ENCODE data around the gene KLRF2. TPM values are rescaled to one million over a fixed set of nuclear protein-coding genes. Genes with fewer than 3 reads are reported as not detected.

The KLRF2 gene
- total RNA-seq, 2 donors from 2014 or later: not detected

DNA sequence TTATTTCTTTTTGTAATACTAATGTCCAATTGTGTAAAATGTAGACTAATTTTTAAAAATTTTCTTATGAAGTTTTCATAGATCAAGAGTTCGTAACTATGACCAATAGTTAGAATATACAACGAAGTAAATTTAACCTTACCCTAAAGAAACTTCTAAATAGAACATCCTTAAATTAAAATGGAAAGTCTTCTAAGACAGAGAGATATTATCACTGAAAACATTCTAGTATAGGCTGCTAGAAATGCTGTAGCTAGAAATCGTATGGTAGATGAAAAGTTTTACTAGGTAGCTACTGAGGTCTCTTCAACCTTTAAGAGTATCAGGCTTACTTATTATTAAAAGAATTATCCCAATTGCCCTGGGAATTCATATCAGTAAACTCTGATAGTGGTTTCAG is 50.0 kb downstream of the KLRF2 start:
- Histone ChIP-seq H3K27ac (no peak overlapping the region), H3K4me1 (no peaks in the 10 kb centered on the region), H3K9me3 (no peaks in the 10 kb centered on the region), H3K36me3 (no peaks in the 10 kb centered on the region), H3K4me3 (no peak overlapping the region), H3K27me3 (no peaks in the 10 kb centered on the region)
- TF ChIP-seq, protein P1, sequence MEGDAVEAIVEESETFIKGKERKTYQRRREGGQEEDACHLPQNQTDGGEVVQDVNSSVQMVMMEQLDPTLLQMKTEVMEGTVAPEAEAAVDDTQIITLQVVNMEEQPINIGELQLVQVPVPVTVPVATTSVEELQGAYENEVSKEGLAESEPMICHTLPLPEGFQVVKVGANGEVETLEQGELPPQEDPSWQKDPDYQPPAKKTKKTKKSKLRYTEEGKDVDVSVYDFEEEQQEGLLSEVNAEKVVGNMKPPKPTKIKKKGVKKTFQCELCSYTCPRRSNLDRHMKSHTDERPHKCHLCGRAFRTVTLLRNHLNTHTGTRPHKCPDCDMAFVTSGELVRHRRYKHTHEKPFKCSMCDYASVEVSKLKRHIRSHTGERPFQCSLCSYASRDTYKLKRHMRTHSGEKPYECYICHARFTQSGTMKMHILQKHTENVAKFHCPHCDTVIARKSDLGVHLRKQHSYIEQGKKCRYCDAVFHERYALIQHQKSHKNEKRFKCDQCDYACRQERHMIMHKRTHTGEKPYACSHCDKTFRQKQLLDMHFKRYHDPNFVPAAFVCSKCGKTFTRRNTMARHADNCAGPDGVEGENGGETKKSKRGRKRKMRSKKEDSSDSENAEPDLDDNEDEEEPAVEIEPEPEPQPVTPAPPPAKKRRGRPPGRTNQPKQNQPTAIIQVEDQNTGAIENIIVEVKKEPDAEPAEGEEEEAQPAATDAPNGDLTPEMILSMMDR (IDR thresholded peaks at IDR 0.05): no peak
- DNase-seq (ENCODE audit: low spot score): no peak

DNA sequence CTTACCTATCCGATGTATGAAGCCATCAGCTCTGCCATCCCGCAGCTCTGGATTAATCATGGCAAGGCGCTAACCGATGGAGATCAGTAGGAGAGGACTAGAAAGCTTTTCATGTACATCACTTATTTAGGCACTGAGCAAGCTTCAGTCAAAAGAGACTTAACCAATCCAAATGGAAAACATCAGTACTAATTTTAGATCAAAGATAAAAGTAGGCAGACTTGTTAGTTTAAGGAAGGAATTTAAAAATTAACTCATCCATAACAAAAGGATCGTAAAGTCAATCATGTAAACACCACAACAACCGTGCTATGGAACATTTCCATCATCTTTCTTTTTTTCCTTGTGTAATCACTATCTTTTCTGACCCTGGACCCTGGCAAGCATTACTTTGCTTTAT is 51.0 kb downstream of the KLRF2 start, which contains the start of gene CLEC2A:
Gene CLEC2A (minus strand): TSS at position 101 of the 400 bp plus-strand sequence. CDS start 41 bp downstream, at position 60.
- no peaks in the 10 kb centered on the region for H3K9me3 ChIP-seq
- no peak within 1 kb of the TSS for H3K27ac ChIP-seq
- H3K27me3 ChIP-seq: no peaks in the 10 kb centered on the region
- H3K4me3 ChIP-seq: no peak within 1 kb of the TSS
- TF ChIP-seq, protein P1 (IDR thresholded peaks at IDR 0.05): no peak
- H3K36me3 ChIP-seq: no peaks in the 10 kb centered on the region
- no peaks in the 10 kb centered on the region for H3K4me1 ChIP-seq
- DNase-seq (ENCODE audit: low spot score): no peak

DNA sequence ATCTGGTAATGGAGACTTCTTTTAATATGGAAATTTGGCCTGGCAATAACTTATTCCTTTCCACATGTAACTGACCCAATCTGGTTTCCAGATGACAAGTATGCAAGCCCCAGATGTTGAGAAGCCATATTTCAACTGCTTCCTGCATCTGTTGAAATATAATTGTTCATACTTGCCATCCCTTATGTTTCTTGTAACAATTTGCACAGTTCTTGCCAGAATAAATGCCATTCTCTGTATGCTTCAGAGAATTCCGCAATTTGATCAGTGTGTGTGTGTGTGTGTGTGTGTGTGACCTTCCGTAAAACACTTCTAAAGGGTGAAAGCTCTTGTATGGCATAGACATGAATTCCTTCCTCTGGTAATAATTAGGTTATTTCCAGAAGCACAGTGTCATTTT is 52.7 kb downstream of the KLRF2 start:
- Histone ChIP-seq H3K4me1 (no peaks in the 10 kb centered on the region), H3K9me3 (no peaks in the 10 kb centered on the region), H3K27ac (no peak overlapping the region), H3K4me3 (no peak overlapping the region), H3K27me3 (no peaks in the 10 kb centered on the region), H3K36me3 (no peaks in the 10 kb centered on the region)
- TF ChIP-seq, protein P1 (IDR thresholded peaks at IDR 0.05): no peak
- no peak for DNase-seq (ENCODE audit: low spot score)

DNA sequence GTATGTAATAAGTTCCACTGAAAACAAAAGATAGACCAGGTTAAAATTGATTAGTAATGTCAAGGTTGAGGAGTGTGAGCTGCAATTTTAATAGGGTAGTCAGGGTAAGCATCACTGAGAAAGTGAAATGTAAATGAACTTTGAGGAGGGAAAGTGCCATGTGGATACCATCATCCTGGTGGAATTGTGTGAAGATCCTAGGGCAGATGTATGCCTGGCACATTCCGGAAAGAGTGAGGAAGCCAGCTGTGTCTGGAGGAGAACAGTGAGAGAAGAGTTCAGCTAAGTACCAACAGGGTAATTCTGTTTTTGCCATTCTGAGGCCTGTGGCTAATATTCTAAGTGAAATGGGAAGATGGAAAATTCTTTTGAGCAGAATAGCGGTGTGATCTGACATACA is 53.7 kb downstream of the KLRF2 start:
- no peak for DNase-seq (ENCODE audit: low spot score)
- H3K4me3 ChIP-seq: no peak overlapping the region
- no peaks in the 10 kb centered on the region for H3K9me3 ChIP-seq
- H3K36me3 ChIP-seq: no peaks in the 10 kb centered on the region
- H3K27ac ChIP-seq: no peak overlapping the region
- H3K4me1 ChIP-seq: no peaks in the 10 kb centered on the region
- H3K27me3 ChIP-seq: no peaks in the 10 kb centered on the region
- TF ChIP-seq, protein P1 (IDR thresholded peaks at IDR 0.05): no peak

DNA sequence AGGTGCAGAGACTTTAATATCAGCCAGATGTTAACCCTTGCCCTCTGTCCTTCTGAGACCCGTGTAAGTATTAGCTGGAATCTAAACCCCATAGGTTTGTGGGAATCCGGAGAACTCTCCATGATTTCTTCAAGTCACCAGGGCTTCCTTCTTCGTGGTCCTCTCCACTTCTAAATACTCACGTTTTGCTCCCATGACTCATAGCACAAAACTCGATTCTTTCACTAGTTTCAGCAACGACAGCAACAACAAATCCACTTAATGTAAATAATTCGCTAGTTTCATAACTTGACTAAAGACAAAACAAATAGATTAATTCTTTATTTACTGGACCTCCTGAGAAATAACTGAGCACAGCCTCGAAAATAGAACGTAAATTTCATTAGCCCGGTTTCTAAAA is 55.3 kb downstream of the KLRF2 start:
- H3K27ac ChIP-seq: no peak overlapping the region
- H3K27me3 ChIP-seq: no peaks in the 10 kb centered on the region
- no peaks in the 10 kb centered on the region for H3K9me3 ChIP-seq
- no peaks in the 10 kb centered on the region for H3K4me1 ChIP-seq
- no peak overlapping the region for H3K4me3 ChIP-seq
- DNase-seq (ENCODE audit: low spot score): no peak
- TF ChIP-seq, protein P1 (IDR thresholded peaks at IDR 0.05): no peak
- H3K36me3 ChIP-seq: no peaks in the 10 kb centered on the region

DNA sequence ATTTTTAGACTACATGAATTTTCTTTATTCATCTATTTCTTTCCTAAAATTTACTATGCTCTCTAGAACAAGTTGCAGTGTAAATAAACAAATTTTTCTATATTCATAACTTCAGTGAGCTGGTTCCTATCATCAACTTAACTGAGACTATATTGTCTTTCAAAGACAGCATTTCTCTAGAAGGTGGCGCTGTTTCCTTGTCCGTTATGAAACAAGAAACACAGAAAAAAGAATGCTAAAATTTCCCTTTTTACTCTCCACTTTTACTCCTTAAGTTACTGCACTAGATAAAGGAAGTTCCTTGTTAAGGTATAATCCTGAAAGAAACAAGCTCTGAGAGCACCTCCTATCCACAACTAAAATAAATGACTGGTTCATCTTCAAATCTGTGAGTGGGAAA is 59.1 kb downstream of the KLRF2 start:
- Histone ChIP-seq H3K36me3 (no peaks in the 10 kb centered on the region), H3K27me3 (no peaks in the 10 kb centered on the region), H3K4me3 (no peak overlapping the region), H3K4me1 (no peaks in the 10 kb centered on the region), H3K27ac (no peak overlapping the region), H3K9me3 (no peaks in the 10 kb centered on the region)
- DNase-seq (ENCODE audit: low spot score): no peak
- TF ChIP-seq, protein P1 (IDR thresholded peaks at IDR 0.05): no peak
